K562 (cell line): ENCODE measurements around the gene PYHIN1. TPM values are rescaled to one million over a fixed set of nuclear protein-coding genes. Genes with fewer than 3 reads are reported as not detected.

Experiments
- ATAC-seq: fragments of 200-7000 bp; cut with Tn5 transposase; 3 replicates; pipeline ENCODE4 v1.9.1; 2020; ENCODE audit warnings: moderate library complexity
- BruUV-seq: library from RNA; stranded (reverse); fragments of 400-500 nt; replicated peaks from 2 replicates; lab custom pipeline; 2021; lab: Mats Ljungman, UMichigan
- CTCF ChIA-PET: fragments of 300-600 bp; formaldehyde crosslinking; extraction: SDS; loops from one replicate; lab custom pipeline; 2021; ENCODE audit warnings: low intra/inter-chr PET ratio; lab: Yijun Ruan, JAX
- POLR2A ChIA-PET: fragments of 300-600, 350-650 bp; sonication (Branson Sonifier 250); formaldehyde crosslinking; extraction: SDS; loops from one replicate; lab custom pipeline; 2021; ENCODE audit warnings: antibody characterized with exemption, inconsistent platforms; lab: Yijun Ruan, JAX
- DNase-seq, 4 experiments: peaks; one replicate each; pipeline versions ENCODE4 v3.0.0 to v3.0.0-alpha.2; 2011 to 2018; ENCODE audit warnings: low spot score in 3 of 4, mixed read lengths in 3 of 4; ENCODE audit errors: extremely low read depth in 1 of 4
- FAIRE-seq: peaks from 2 replicates; lab custom pipeline; 2011; peaks lifted over from hg19 to GRCh38; lab: Jason Lieb, UNC
- H2AFZ ChIP-seq: 2 replicates; pipeline ENCODE4 v1.6.0; 2011; ENCODE audit warnings: low read depth, low read length, control low read depth, inconsistent platforms
- H3K27ac ChIP-seq: fragments of 200-600 bp; 3 replicates; pipeline ENCODE4 v1.8.0; 2011; ENCODE audit warnings: low read depth, mild to moderate bottlenecking, control low read depth, inconsistent platforms, low read length, moderate library complexity, mixed read lengths; ENCODE audit errors: extremely low read depth
- H3K27me3 ChIP-seq, 2 experiments: fragments of 300-600 bp in 1 of 2; 2 replicates in 1 of 2; 3 replicates in 1 of 2; pipeline versions ENCODE4 v1.6.0 to v1.8.0; 2011; ENCODE audit warnings: inconsistent platforms in 2 of 2, low read length in 2 of 2, mild to moderate bottlenecking in 1 of 2, mixed read lengths in 1 of 2, moderate library complexity in 1 of 2; ENCODE audit not compliant: control insufficient read depth in 2 of 2, insufficient read depth in 2 of 2
- H3K36me3 ChIP-seq: fragments of 300-600 bp; 3 replicates; pipeline ENCODE4 v1.8.0; 2011; ENCODE audit warnings: mild to moderate bottlenecking, low read length, inconsistent platforms; ENCODE audit not compliant: control insufficient read depth, insufficient read depth
- H3K4me1 ChIP-seq, 2 experiments: fragments of 200-600 bp in 1 of 2; replicated peaks in 1 of 2; 2 replicates in 1 of 2; 3 replicates in 1 of 2; pipeline versions ENCODE4 v1.5.1 to v1.8.0; 2011; ENCODE audit warnings: inconsistent platforms in 2 of 2, low read length in 2 of 2, mild to moderate bottlenecking in 1 of 2, mixed read lengths in 1 of 2, moderate library complexity in 1 of 2; ENCODE audit not compliant: control insufficient read depth in 2 of 2, insufficient read depth in 2 of 2
- H3K4me2 ChIP-seq: 2 replicates; pipeline ENCODE4 v1.6.1; 2011; ENCODE audit warnings: low read length, control low read depth, inconsistent platforms, mixed read lengths; ENCODE audit not compliant: insufficient read depth
- H3K4me3 ChIP-seq: fragments of 200-600 bp; sonication (generic), shearing (Covaris generic); 2 replicates; pipeline ENCODE4 v1.5.1; 2016; ENCODE audit warnings: control low read depth, inconsistent platforms
- H3K79me2 ChIP-seq: fragments of 200-600 bp; 3 replicates; pipeline ENCODE4 v1.8.0; 2011; ENCODE audit warnings: low read length, inconsistent platforms; ENCODE audit not compliant: control insufficient read depth, insufficient read depth
- H3K9ac ChIP-seq, 2 experiments: 2 replicates each; pipeline versions ENCODE4 v1.6.0 to v1.6.1; 2011; ENCODE audit warnings: low read depth in 2 of 2, low read length in 2 of 2, control low read depth in 1 of 2, inconsistent platforms in 1 of 2, mild to moderate bottlenecking in 1 of 2, mixed read lengths in 1 of 2; ENCODE audit not compliant: insufficient read depth in 1 of 2
- H3K9me1 ChIP-seq: one replicate; pipeline ENCODE4 v1.6.0; 2011; ENCODE audit warnings: inconsistent platforms, mild to moderate bottlenecking, low read length, moderate library complexity; ENCODE audit not compliant: control insufficient read depth, insufficient read depth
- H3K9me3 ChIP-seq: replicated peaks from 2 replicates; pipeline ENCODE4 v1.5.1; 2011; ENCODE audit warnings: low read depth, low read length, inconsistent platforms; ENCODE audit not compliant: control insufficient read depth, insufficient read depth
- H4K20me1 ChIP-seq: replicated peaks from 2 replicates; pipeline ENCODE4 v1.6.1; 2011; ENCODE audit warnings: low read length, inconsistent platforms, mixed read lengths; ENCODE audit not compliant: control insufficient read depth, insufficient read depth
- CHD2 ChIP-seq: IDR thresholded peaks from 2 replicates; pipeline ENCODE4 v1.6.1; 2011; ENCODE audit warnings: low read depth, low read length
- DDX20 ChIP-seq: fragments of 450-650 bp; IDR thresholded peaks from 2 replicates; pipeline ENCODE4 v1.6.1; 2016; ENCODE audit warnings: missing genetic modification characterization, low read depth, mild to moderate bottlenecking, missing compliant biosample characterization, moderate library complexity
- POLR3A ChIP-seq: IDR thresholded peaks from 2 replicates; pipeline ENCODE4 v1.6.1; 2011; ENCODE audit warnings: borderline replicate concordance, mild to moderate bottlenecking, moderate library complexity; ENCODE audit not compliant: insufficient read length, insufficient read depth; ENCODE audit errors: extremely low read depth
- RFX1 ChIP-seq: fragments of 450-650 bp; IDR thresholded peaks from 2 replicates; pipeline ENCODE4 v1.6.1; 2016; ENCODE audit warnings: mild to moderate bottlenecking, moderate library complexity
- SAFB ChIP-seq: fragments of 200-400 bp; formaldehyde crosslinking; IDR thresholded peaks from 2 replicates; pipeline ENCODE4 v1.6.1; 2017; ENCODE audit warnings: low read depth, low read length, borderline replicate concordance
- STAT5B ChIP-seq: fragments of 250-450 bp; sonication (Bioruptor Pico); IDR thresholded peaks from 2 replicates; pipeline ENCODE4 v1.8.0; 2021; ENCODE audit warnings: mild to moderate bottlenecking, inconsistent platforms
- WGBS: fragments of 100-300 bp; shearing (Covaris generic); methylation state at CpG from one replicate; pipeline ENCODE4 v1.1.6; 2016; ENCODE audit warnings: low coverage, mixed read lengths; ENCODE audit not compliant: insufficient coverage; ENCODE audit errors: missing lambda C conversion rate; 5-methylcytosine and 5-hydroxymethylcytosine counted together
- in situ Hi-C: fragments of 300-500 bp; cut with MboI; formaldehyde crosslinking; loops from 4 replicates; pipeline ENCODE4 v1.15.0; 2018; ENCODE audit warnings: inconsistent platforms, mixed read lengths
- intact Hi-C: fragments of 100-400 bp; cut with micrococcal nuclease; formaldehyde crosslinking; loops from 2 replicates; pipeline ENCODE4 v1.14.2; 2022
- polyA plus RNA-seq, 8 experiments: library from polyadenylated mRNA; depleted of rRNA in 4 of 8; stranded (reverse) in 5 of 8; unstranded in 3 of 8; fragments of >200 nt; fragmentation: Nextera tagmentation in 2 of 8; fragmentation: Illumina TruSeq in 1 of 8; extraction: Ambion mirVana in 2 of 8; extraction: Trizol in 1 of 8; gene quantifications; 2 replicates each; pipeline versions ENCODE4 v1.2.1 to v1.2.3, GENCODE V29; 2011 to 2014; ENCODE audit warnings: inconsistent platforms in 1 of 8, missing spikeins in 1 of 8
- total RNA-seq, 7 experiments: library from RNA; depleted of rRNA in 6 of 7; stranded (reverse); fragments of >200 nt in 6 of 7; fragmentation: Illumina TruSeq in 2 of 7; extraction: Trizol in 2 of 7; gene quantifications; 2 replicates each; pipeline versions ENCODE4 v1.2.1 to v1.2.3, GENCODE V29; 2011 to 2021; ENCODE audit warnings: low replicate concordance in 1 of 7
- TF ChIP-seq, protein P1 (sequence below): fragments of 250-450 bp; sonication (Bioruptor Pico); IDR thresholded peaks from 2 replicates; pipeline ENCODE4 v1.4.0; 2020; ENCODE audit warnings: borderline replicate concordance
- TF ChIP-seq, protein P2 (sequence below): IDR thresholded peaks from 2 replicates; pipeline ENCODE4 v1.6.1; 2014; ENCODE audit warnings: antibody characterized with exemption
- TF ChIP-seq, protein P3 (sequence below): sonication (generic); formaldehyde crosslinking; IDR thresholded peaks from 2 replicates; pipeline ENCODE4 v1.8.0; 2022; ENCODE audit warnings: missing genetic modification reagents, mild to moderate bottlenecking, moderate library complexity, borderline replicate concordance

PYHIN1 gene
- total and polyA plus RNA-seq, 9 of the 15 experiments (the other 6 are each of a cell fraction or from before 2014, with no cell fraction given), result not detected

DNA sequence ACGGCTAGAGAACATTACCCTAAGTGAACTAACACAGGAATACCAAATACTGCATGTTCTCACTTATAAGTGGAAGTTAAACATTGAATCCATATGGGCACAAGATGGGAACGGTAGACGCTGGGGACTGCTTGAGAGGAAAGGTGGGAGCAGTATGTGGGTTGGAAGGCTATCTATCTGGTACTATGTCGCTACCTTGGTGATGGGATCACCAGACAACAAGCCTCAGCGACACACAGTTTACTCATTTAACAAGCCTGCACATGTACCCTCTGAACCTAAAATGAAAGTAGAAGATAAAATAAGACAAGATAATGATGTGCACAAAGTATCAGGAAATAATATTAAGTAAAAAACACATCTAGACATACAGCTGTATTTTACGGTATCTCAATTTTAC is 819 bp downstream of the PYHIN1 start:
- ChIA-PET CTCF (no interaction called here), POLR2A (no interaction called here)
- ATAC-seq (no peak), FAIRE-seq (no peak), DNase-seq (no peak)
- no peak overlapping the region for H3K4me2 ChIP-seq
- H3K27me3 ChIP-seq, result no peaks in the 10 kb centered on the region
- WGBS, result 11% methylated on average over 6 of the region's 6 CpGs
- no peaks in the 10 kb centered on the region for H4K20me1 ChIP-seq
- H3K27ac ChIP-seq, result no peak overlapping the region
- no peak overlapping the region for H3K9ac ChIP-seq
- no peaks in the 10 kb centered on the region for H3K79me2 ChIP-seq
- in situ Hi-C loops, result no loop called here
- no peak overlapping the region for H3K4me3 ChIP-seq
- intact Hi-C loops, result no loop called here
- H3K36me3 ChIP-seq, result no peaks in the 10 kb centered on the region
- no TSS peak for BruUV-seq
- no peaks in the 10 kb centered on the region for H3K4me1 ChIP-seq
- no peaks in the 10 kb centered on the region for H3K9me1 ChIP-seq
- no peak overlapping the region for H2AFZ ChIP-seq
- H3K9me3 ChIP-seq, result no peaks in the 10 kb centered on the region
- TF ChIP-seq CHD2, result no peak
- no peak for TF ChIP-seq RFX1
- TF ChIP-seq, protein P1, sequence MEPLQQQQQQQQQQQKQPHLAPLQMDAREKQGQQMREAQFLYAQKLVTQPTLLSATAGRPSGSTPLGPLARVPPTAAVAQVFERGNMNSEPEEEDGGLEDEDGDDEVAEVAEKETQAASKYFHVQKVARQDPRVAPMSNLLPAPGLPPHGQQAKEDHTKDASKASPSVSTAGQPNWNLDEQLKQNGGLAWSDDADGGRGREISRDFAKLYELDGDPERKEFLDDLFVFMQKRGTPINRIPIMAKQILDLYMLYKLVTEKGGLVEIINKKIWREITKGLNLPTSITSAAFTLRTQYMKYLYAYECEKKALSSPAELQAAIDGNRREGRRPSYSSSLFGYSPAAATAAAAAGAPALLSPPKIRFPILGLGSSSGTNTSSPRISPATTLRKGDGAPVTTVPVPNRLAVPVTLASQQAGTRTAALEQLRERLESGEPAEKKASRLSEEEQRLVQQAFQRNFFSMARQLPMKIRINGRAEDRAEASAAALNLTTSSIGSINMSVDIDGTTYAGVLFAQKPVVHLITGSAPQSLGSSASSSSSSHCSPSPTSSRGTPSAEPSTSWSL (CRISPR knock-in tag), result no peak
- no peak for TF ChIP-seq SAFB
- TF ChIP-seq, protein P2, sequence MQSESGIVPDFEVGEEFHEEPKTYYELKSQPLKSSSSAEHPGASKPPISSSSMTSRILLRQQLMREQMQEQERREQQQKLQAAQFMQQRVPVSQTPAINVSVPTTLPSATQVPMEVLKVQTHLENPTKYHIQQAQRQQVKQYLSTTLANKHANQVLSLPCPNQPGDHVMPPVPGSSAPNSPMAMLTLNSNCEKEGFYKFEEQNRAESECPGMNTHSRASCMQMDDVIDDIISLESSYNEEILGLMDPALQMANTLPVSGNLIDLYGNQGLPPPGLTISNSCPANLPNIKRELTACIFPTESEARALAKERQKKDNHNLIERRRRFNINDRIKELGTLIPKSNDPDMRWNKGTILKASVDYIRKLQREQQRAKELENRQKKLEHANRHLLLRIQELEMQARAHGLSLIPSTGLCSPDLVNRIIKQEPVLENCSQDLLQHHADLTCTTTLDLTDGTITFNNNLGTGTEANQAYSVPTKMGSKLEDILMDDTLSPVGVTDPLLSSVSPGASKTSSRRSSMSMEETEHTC, result no peak
- TF ChIP-seq POLR3A, result no peak
- TF ChIP-seq, protein P3, sequence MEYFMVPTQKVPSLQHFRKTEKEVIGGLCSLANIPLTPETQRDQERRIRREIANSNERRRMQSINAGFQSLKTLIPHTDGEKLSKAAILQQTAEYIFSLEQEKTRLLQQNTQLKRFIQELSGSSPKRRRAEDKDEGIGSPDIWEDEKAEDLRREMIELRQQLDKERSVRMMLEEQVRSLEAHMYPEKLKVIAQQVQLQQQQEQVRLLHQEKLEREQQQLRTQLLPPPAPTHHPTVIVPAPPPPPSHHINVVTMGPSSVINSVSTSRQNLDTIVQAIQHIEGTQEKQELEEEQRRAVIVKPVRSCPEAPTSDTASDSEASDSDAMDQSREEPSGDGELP (CRISPR knock-in tag), result no peak
- no peak for TF ChIP-seq STAT5B (CRISPR knock-in tag)
- TF ChIP-seq DDX20 (tag), result no peak
- TF ChIP-seq, all 486 proteins: peak for 0
